Hepatocyte (in vitro differentiated cells): ENCODE results near the gene P2RY8. TPM values are rescaled to one million over a fixed set of nuclear protein-coding genes. Genes with fewer than 3 reads are reported as not detected.

ENCODE experiments used
- DNase-seq: peaks from one replicate; pipeline ENCODE4 v3.0.0-alpha.2; 2016; ENCODE audit warnings: low spot score
- H2AFZ ChIP-seq: fragments of 200-600 bp; sonication (generic); 2 replicates; pipeline ENCODE4 v1.6.0; 2016; ENCODE audit warnings: antibody characterized with exemption, mild to moderate bottlenecking
- H3K27ac ChIP-seq: fragments of 200-600 bp; sonication (generic); 2 replicates; pipeline ENCODE4 v1.5.1; 2016; ENCODE audit warnings: mild to moderate bottlenecking
- H3K27me3 ChIP-seq: fragments of 200-600 bp; sonication (generic); 2 replicates; pipeline ENCODE4 v1.6.1; 2016
- H3K36me3 ChIP-seq: fragments of 200-600 bp; sonication (generic); replicated peaks from 2 replicates; pipeline ENCODE4 v1.5.1; 2016; ENCODE audit warnings: low read depth; ENCODE audit not compliant: insufficient read depth
- H3K4me1 ChIP-seq: fragments of 200-600 bp; sonication (generic); 2 replicates; pipeline ENCODE4 v1.5.1; 2016; ENCODE audit warnings: mild to moderate bottlenecking, moderate library complexity; ENCODE audit not compliant: insufficient read depth
- H3K4me2 ChIP-seq: fragments of 200-600 bp; sonication (generic); 2 replicates; pipeline ENCODE4 v1.6.0; 2016
- H3K4me3 ChIP-seq: fragments of 200-600 bp; sonication (generic); 2 replicates; pipeline ENCODE4 v1.5.1; 2016; ENCODE audit warnings: mild to moderate bottlenecking
- H3K79me2 ChIP-seq: fragments of 200-600 bp; sonication (generic); 2 replicates; pipeline ENCODE4 v1.6.0; 2017; ENCODE audit warnings: mild to moderate bottlenecking
- H3K9me2 ChIP-seq: fragments of 200-600 bp; sonication (generic); replicated peaks from 2 replicates; pipeline ENCODE4 v1.6.0; 2017; ENCODE audit warnings: mild to moderate bottlenecking; ENCODE audit not compliant: insufficient read depth
- H3K9me3 ChIP-seq: fragments of 200-600 bp; sonication (generic); 2 replicates; pipeline ENCODE4 v1.5.1; 2016; ENCODE audit warnings: low read depth, mild to moderate bottlenecking
- H4K20me1 ChIP-seq: fragments of 200-600 bp; sonication (generic); 2 replicates; pipeline ENCODE4 v1.6.0; 2016; ENCODE audit warnings: mild to moderate bottlenecking; ENCODE audit not compliant: insufficient read depth, poor library complexity, severe bottlenecking
- EZH2 ChIP-seq: fragments of 200-600 bp; sonication (generic); IDR thresholded peaks from 2 replicates; pipeline ENCODE4 v1.6.1; 2016; ENCODE audit warnings: antibody characterized with exemption, mild to moderate bottlenecking, borderline replicate concordance
- EZH2phosphoT487 ChIP-seq: fragments of 200-600 bp; sonication (generic); IDR thresholded peaks from one replicate; pipeline ENCODE4 v1.6.1; 2018; ENCODE audit warnings: antibody characterized with exemption, mild to moderate bottlenecking, low read depth, moderate library complexity; ENCODE audit not compliant: unreplicated experiment, severe bottlenecking
- WGBS: methylation state at CpG from one replicate; pipeline ENCODE4 v1.1.6; 2016; ENCODE audit warnings: low lambda C conversion rate; ENCODE audit errors: missing lambda C conversion rate; 5-methylcytosine and 5-hydroxymethylcytosine counted together
- polyA plus RNA-seq: library from polyadenylated mRNA; unstranded; fragments of >200 nt; fragmentation: Nextera tagmentation; extraction: Ambion mirVana; gene quantifications from 2 replicates; pipeline ENCODE4 v1.2.1, GENCODE V29; 2016
- total RNA-seq: library from RNA; depleted of rRNA; stranded (reverse); fragments of >200 nt; gene quantifications from 2 replicates; pipeline ENCODE4 v1.2.3, GENCODE V29; 2014
- TF ChIP-seq, protein P1 (sequence below): fragments of 200-600 bp; sonication (generic); IDR thresholded peaks from 2 replicates; pipeline ENCODE4 v1.5.1; 2016; ENCODE audit warnings: antibody characterized with exemption, mild to moderate bottlenecking; ENCODE audit not compliant: poor library complexity

Gene P2RY8
- total and polyA plus RNA-seq, 2 experiments from 2014 or later, result 0.07 to 0.54 TPM

DNA sequence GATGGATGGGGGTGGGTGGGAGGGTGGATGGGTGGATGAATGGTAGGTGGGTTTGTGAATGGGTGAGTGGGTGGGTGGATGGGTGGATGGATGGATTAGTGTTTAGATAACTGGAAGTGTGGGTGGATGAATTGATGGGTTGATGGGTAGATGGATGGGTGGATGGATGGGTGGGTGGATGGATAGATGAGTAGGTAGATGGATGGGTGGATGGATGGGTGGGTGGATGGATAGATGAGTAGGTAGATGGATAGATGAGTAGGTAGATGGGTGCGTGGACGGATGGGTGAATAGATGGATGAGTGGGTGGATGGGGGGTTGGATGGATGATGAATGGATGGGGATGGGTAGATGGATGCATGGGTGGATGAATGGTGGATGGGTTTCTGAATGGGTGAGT lies 64.0 kb downstream of the P2RY8 start:
- no peak overlapping the region for H3K4me3 ChIP-seq

DNA sequence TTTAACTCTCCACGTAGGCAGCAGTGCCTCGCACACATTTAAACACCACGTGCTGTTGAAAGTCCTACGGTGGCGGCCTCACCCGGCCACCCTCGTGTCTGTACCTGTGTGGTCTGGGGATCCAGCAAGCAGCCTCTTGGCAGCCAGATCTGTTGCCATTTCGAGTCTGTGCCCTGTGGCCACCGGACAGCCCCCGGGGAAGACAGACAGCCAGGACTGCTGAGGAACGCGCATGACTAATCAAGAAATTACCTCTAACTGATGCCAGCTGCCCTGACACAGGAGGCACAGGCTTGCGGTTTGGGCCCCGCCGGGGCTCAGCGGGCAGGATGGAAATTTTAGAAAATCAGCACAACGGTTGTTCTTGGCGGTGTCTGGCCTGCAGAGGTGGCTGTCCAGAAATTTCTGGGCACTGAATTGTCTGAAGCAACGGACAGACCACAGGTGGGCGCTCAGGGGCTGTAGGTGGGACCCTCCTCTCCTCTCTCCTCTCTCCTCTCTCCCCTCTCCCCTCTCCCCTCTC lies 68.7 kb downstream of the P2RY8 start:
- 80% methylated on average over 19 of the region's 20 CpGs for WGBS
- Histone ChIP-seq H3K27me3 (no peaks in the 10 kb centered on the region), H3K27ac (no peak overlapping the region)

More for the DNA sequence above, 64.0 kb downstream of the P2RY8 start:
- no peak for TF ChIP-seq EZH2phosphoT487
- TF ChIP-seq, protein P1, sequence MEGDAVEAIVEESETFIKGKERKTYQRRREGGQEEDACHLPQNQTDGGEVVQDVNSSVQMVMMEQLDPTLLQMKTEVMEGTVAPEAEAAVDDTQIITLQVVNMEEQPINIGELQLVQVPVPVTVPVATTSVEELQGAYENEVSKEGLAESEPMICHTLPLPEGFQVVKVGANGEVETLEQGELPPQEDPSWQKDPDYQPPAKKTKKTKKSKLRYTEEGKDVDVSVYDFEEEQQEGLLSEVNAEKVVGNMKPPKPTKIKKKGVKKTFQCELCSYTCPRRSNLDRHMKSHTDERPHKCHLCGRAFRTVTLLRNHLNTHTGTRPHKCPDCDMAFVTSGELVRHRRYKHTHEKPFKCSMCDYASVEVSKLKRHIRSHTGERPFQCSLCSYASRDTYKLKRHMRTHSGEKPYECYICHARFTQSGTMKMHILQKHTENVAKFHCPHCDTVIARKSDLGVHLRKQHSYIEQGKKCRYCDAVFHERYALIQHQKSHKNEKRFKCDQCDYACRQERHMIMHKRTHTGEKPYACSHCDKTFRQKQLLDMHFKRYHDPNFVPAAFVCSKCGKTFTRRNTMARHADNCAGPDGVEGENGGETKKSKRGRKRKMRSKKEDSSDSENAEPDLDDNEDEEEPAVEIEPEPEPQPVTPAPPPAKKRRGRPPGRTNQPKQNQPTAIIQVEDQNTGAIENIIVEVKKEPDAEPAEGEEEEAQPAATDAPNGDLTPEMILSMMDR, result no peak
- TF ChIP-seq EZH2, result no peak
- no peaks in the 10 kb centered on the region for H3K36me3 ChIP-seq
- H3K79me2 ChIP-seq, result no peaks in the 10 kb centered on the region
- DNase-seq, result no peak
- no peak overlapping the region for H3K4me2 ChIP-seq
- H4K20me1 ChIP-seq, result no peaks in the 10 kb centered on the region
- H3K4me1 ChIP-seq, result no peaks in the 10 kb centered on the region
- no peak overlapping the region for H3K27ac ChIP-seq
- no peaks in the 10 kb centered on the region for H3K9me2 ChIP-seq
- H3K9me3 ChIP-seq, result no peaks in the 10 kb centered on the region
- WGBS, result no CpG with 5 or more reads among the region's 2 CpGs
- no peak overlapping the region for H2AFZ ChIP-seq
- no peaks in the 10 kb centered on the region for H3K27me3 ChIP-seq

DNA sequence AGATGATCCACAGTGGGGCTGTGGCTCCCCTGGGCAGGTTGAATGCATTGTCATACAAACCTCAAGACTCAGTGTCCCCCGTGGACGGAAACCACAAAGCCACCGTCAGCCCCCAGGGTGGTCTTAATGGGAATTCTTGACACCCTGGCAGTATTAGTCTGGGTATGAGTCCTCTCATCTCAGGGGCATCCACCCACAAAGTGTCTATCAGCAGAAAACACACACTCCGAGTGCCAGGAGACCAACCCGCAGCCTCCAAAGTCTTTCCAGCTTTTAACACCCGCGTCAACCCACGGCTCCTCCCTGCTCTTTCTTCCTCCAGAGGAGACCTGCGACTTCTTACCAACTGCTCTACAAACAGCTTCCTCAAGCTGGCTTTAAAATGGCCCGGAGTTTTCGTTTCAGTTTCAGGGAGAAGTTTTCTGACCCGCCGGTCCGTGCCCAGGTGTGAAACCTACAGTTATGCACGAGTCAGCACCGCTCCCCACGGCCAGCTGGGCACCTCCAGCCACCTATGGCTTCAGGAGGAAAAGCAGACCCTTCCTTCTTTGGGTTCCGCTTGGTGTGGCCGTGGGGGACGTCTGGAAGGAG lies 69.9 kb downstream of the P2RY8 start:
- no peak for TF ChIP-seq EZH2phosphoT487
- TF ChIP-seq, protein P1, result no peak
- no peak for TF ChIP-seq EZH2
- no peak overlapping the region for H3K27ac ChIP-seq
- no peak for DNase-seq

More for the DNA sequence above, 68.7 kb downstream of the P2RY8 start:
- Histone ChIP-seq H3K4me3 (no peak overlapping the region), H2AFZ (no peak overlapping the region), H3K4me1 (no peaks in the 10 kb centered on the region), H3K79me2 (no peaks in the 10 kb centered on the region), H4K20me1 (no peaks in the 10 kb centered on the region), H3K9me2 (no peaks in the 10 kb centered on the region), H3K9me3 (no peaks in the 10 kb centered on the region), H3K4me2 (no peak overlapping the region), H3K36me3 (no peaks in the 10 kb centered on the region)
- TF ChIP-seq EZH2phosphoT487, result no peak
- TF ChIP-seq, protein P1, result no peak
- TF ChIP-seq EZH2, result no peak
- DNase-seq, result no peak

More for the DNA sequence above, 69.9 kb downstream of the P2RY8 start:
- Histone ChIP-seq H3K36me3 (no peaks in the 10 kb centered on the region), H3K4me2 (no peak overlapping the region), H3K9me2 (no peaks in the 10 kb centered on the region), H3K4me3 (no peak overlapping the region), H3K27me3 (no peaks in the 10 kb centered on the region), H3K79me2 (no peaks in the 10 kb centered on the region), H3K9me3 (no peaks in the 10 kb centered on the region), H4K20me1 (no peaks in the 10 kb centered on the region), H3K4me1 (no peaks in the 10 kb centered on the region), H2AFZ (no peak overlapping the region)
- 65% methylated on average over 20 of the region's 20 CpGs for WGBS
